Ishikawa (cell line): Measurements from ENCODE around the gene PLA2G4A.

Experiments used
- CEBPB ChIP-seq: IDR thresholded peaks from 2 replicates; pipeline ENCODE4 v1.6.1; 2012
- CREB1 ChIP-seq: IDR thresholded peaks from 2 replicates; pipeline ENCODE4 v1.6.1; 2012; ENCODE audit warnings: low read depth
- EGR1 ChIP-seq: IDR thresholded peaks from 2 replicates; pipeline ENCODE4 v1.6.1; 2012
- EP300 ChIP-seq: IDR thresholded peaks from 2 replicates; pipeline ENCODE4 v1.6.1; 2012; ENCODE audit warnings: borderline replicate concordance
- FOXM1 ChIP-seq: IDR thresholded peaks from 2 replicates; pipeline ENCODE4 v1.6.1; 2012; ENCODE audit warnings: low read depth, borderline replicate concordance
- MAX ChIP-seq: IDR thresholded peaks from 2 replicates; pipeline ENCODE4 v1.6.1; 2012
- NFIC ChIP-seq: IDR thresholded peaks from 2 replicates; pipeline ENCODE4 v1.6.1; 2012
- RAD21 ChIP-seq: IDR thresholded peaks from 2 replicates; pipeline ENCODE4 v1.6.1; 2012; ENCODE audit warnings: low read depth
- REST ChIP-seq: IDR thresholded peaks from 2 replicates; pipeline ENCODE4 v1.6.1; 2012; ENCODE audit warnings: low read depth, mild to moderate bottlenecking
- TAF1 ChIP-seq: IDR thresholded peaks from 2 replicates; pipeline ENCODE4 v1.6.1; 2012; ENCODE audit warnings: low read depth, mild to moderate bottlenecking
- TCF12 ChIP-seq: IDR thresholded peaks from 2 replicates; pipeline ENCODE4 v1.6.1; 2012; ENCODE audit warnings: low read depth
- TEAD4 ChIP-seq: IDR thresholded peaks from 2 replicates; pipeline ENCODE4 v1.6.1; 2012
- USF1 ChIP-seq: IDR thresholded peaks from 2 replicates; pipeline ENCODE4 v1.6.1; 2012
- YY1 ChIP-seq: IDR thresholded peaks from 2 replicates; pipeline ENCODE4 v1.6.1; 2012; ENCODE audit warnings: low read depth
- ZBTB7A ChIP-seq: IDR thresholded peaks from 2 replicates; pipeline ENCODE4 v1.6.1; 2012; ENCODE audit warnings: low read depth

PLA2G4A gene

GRCh38 chr1:186871784-186872183 is 43.0 kb downstream of the PLA2G4A start:
- no peak for TF ChIP-seq CEBPB
- TF ChIP-seq REST = no peak
- TF ChIP-seq RAD21 = no peak
- no peak for TF ChIP-seq CREB1
- TF ChIP-seq EGR1 = no peak
- no peak for TF ChIP-seq ZBTB7A
- TF ChIP-seq YY1 = no peak
- no peak for TF ChIP-seq TCF12
- TF ChIP-seq TAF1 = no peak
- no peak for TF ChIP-seq TEAD4
- no peak for TF ChIP-seq MAX
- no peak for TF ChIP-seq EP300
- TF ChIP-seq USF1 = no peak
- TF ChIP-seq NFIC = no peak
- no peak for TF ChIP-seq FOXM1

GRCh38 chr1:186872291-186872690 is 43.5 kb downstream of the PLA2G4A start:
- TF ChIP-seq YY1 = no peak
- no peak for TF ChIP-seq CREB1
- no peak for TF ChIP-seq TCF12
- no peak for TF ChIP-seq NFIC
- no peak for TF ChIP-seq TAF1

- TF ChIP-seq TCF12 (no peak), EGR1 (no peak), FOXM1 (no peak), NFIC (no peak)
Observed at GRCh38 chr1:186873687-186874086, 44.9 kb downstream of the PLA2G4A start.

GRCh38 chr1:186875896-186876835 is 47.4 kb downstream of the PLA2G4A start:
- no peak for TF ChIP-seq EP300
- TF ChIP-seq ZBTB7A = no peak
- no peak for TF ChIP-seq FOXM1
- TF ChIP-seq REST = no peak
- no peak for TF ChIP-seq EGR1
- no peak for TF ChIP-seq CEBPB
- TF ChIP-seq USF1 = no peak
- TF ChIP-seq TAF1 = no peak
- TF ChIP-seq TCF12 = no peak
- TF ChIP-seq NFIC = no peak
- TF ChIP-seq RAD21 = no peak
- no peak for TF ChIP-seq TEAD4
- no peak for TF ChIP-seq CREB1
- TF ChIP-seq MAX = no peak
- no peak for TF ChIP-seq YY1

- no peak for TF ChIP-seq EGR1
Observed at GRCh38 chr1:186878356-186878755, 49.6 kb downstream of the PLA2G4A start.

- TF ChIP-seq FOXM1 = no peak
- no peak for TF ChIP-seq MAX
- TF ChIP-seq YY1 = no peak
- no peak for TF ChIP-seq RAD21
- TF ChIP-seq NFIC = no peak
- no peak for TF ChIP-seq EGR1
- no peak for TF ChIP-seq EP300
- no peak for TF ChIP-seq ZBTB7A
- no peak for TF ChIP-seq TAF1
- TF ChIP-seq TEAD4 = no peak
- no peak for TF ChIP-seq CREB1
- TF ChIP-seq CEBPB = no peak
- TF ChIP-seq REST = no peak
- no peak for TF ChIP-seq TCF12
Observed at GRCh38 chr1:186880982-186881381, 52.2 kb downstream of the PLA2G4A start.
